Measurements from ENCODE around the gene EPC1. TPM values are rescaled to one million over a fixed set of nuclear protein-coding genes. Genes with fewer than 3 reads are reported as not detected.
A peak's percentile ranks its signal among the peaks of the same experiment; 100 is the strongest.
"Not testable (repeated sequence)": the region's sequence is repeated elsewhere in the genome, so short reads cannot be mapped to it uniquely, and the experiment has no call there.

EPC1 gene
- 68.2 and 94.9 TPM in 2 replicates for total RNA-seq (2014; rRNA removed; shearing (Covaris generic))

GRCh38 chr10:32346551-32347362 is at the start of gene EPC1:
Gene EPC1 (minus strand): TSS chr10:32347158. CDS start chr10:32346915, 243 bp downstream.
- DNase-seq (ENCODE audit: low spot score): peak; percentile 86

GRCh38 chr10:32393911-32394310 is 47.0 kb upstream of the EPC1 start:
- DNase-seq (ENCODE audit: low spot score): no peak

- not testable (repeated sequence) for DNase-seq (ENCODE audit: low spot score)
Measured at GRCh38 chr10:32392284-32392683, 45.3 kb upstream of the EPC1 start.

- DNase-seq (ENCODE audit: low spot score): no peak
Measured at GRCh38 chr10:32390193-32390592, 43.2 kb upstream of the EPC1 start.

- no peak for DNase-seq (ENCODE audit: low spot score)
Measured at GRCh38 chr10:32388258-32389027, 41.5 kb upstream of the EPC1 start.

- DNase-seq (ENCODE audit: low spot score): no peak
Measured at GRCh38 chr10:32386623-32387260, 39.8 kb upstream of the EPC1 start.

- no peak for DNase-seq (ENCODE audit: low spot score)
Measured at GRCh38 chr10:32384171-32384570, 37.2 kb upstream of the EPC1 start.

- DNase-seq (ENCODE audit: low spot score): no peak
Measured at GRCh38 chr10:32381165-32381564, 34.2 kb upstream of the EPC1 start.

- DNase-seq (ENCODE audit: low spot score): no peak
Measured at GRCh38 chr10:32379950-32380551, 33.1 kb upstream of the EPC1 start.

GRCh38 chr10:32379318-32379949 is 32.5 kb upstream of the EPC1 start:
- DNase-seq (ENCODE audit: low spot score): peak; percentile 57

- DNase-seq (ENCODE audit: low spot score): peak; percentile 80
Measured at GRCh38 chr10:32378363-32379317, 31.7 kb upstream of the EPC1 start.

GRCh38 chr10:32377458-32378259 is 30.7 kb upstream of the EPC1 start:
- peak; percentile 32 for DNase-seq (ENCODE audit: low spot score)

- DNase-seq (ENCODE audit: low spot score): no peak
Measured at GRCh38 chr10:32376771-32377170, 29.8 kb upstream of the EPC1 start.

GRCh38 chr10:32376097-32376496 is 29.1 kb upstream of the EPC1 start:
- no peak for DNase-seq (ENCODE audit: low spot score)

- DNase-seq (ENCODE audit: low spot score): no peak
Measured at GRCh38 chr10:32375631-32376030, 28.7 kb upstream of the EPC1 start.

- DNase-seq (ENCODE audit: low spot score): no peak
Measured at GRCh38 chr10:32374605-32375004, 27.6 kb upstream of the EPC1 start.

GRCh38 chr10:32373496-32373895 is 26.5 kb upstream of the EPC1 start:
- DNase-seq (ENCODE audit: low spot score): no peak

- no peak for DNase-seq (ENCODE audit: low spot score)
Measured at GRCh38 chr10:32373031-32373430, 26.1 kb upstream of the EPC1 start.
